22Rv1 (cell line): ENCODE measurements around the gene MRRF.

ENCODE experiments used
- ZFX ChIP-seq: fragments of 450-650 bp; IDR thresholded peaks from 2 replicates; pipeline ENCODE4 v1.6.1; 2017; ENCODE audit warnings: antibody characterized with exemption, borderline replicate concordance
- TF ChIP-seq, protein P1 (sequence below): fragments of 450-650 bp; IDR thresholded peaks from 2 replicates; pipeline ENCODE4 v1.5.1; 2017; ENCODE audit warnings: mild to moderate bottlenecking

DNA sequence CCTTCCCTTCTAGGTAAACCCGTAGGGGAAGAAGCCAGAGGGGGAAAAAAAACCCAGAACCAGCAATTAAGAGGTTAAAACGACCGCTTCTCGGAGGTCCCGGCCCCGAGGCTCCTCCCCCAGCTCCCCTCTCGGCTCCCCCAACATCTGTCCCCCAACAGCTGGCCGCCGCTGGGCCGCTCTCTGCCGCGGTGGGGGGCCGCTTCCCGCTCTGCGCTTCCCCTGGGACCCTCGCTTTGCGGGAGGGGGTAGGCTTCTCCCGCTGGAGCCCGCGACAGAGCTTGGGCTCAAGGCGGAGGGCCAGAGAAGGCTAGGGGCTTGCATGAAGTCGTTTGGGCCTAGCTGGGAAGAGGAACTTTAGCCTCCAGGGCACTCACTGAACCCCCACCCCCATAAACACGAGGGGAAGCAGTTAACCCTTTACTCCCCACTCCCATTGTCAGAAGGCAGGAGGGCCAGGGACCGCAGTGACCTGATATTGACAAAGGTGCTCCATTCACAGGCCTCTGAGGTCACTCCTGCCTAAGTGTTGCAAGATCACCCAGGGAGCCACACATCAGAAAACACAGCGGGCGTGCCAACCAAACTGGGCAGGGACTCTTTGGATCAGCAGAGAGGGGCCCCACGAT lies 43.4 kb upstream of the MRRF start:
- TF ChIP-seq, protein P1, sequence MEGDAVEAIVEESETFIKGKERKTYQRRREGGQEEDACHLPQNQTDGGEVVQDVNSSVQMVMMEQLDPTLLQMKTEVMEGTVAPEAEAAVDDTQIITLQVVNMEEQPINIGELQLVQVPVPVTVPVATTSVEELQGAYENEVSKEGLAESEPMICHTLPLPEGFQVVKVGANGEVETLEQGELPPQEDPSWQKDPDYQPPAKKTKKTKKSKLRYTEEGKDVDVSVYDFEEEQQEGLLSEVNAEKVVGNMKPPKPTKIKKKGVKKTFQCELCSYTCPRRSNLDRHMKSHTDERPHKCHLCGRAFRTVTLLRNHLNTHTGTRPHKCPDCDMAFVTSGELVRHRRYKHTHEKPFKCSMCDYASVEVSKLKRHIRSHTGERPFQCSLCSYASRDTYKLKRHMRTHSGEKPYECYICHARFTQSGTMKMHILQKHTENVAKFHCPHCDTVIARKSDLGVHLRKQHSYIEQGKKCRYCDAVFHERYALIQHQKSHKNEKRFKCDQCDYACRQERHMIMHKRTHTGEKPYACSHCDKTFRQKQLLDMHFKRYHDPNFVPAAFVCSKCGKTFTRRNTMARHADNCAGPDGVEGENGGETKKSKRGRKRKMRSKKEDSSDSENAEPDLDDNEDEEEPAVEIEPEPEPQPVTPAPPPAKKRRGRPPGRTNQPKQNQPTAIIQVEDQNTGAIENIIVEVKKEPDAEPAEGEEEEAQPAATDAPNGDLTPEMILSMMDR: no peak
- TF ChIP-seq ZFX: no peak
